Measurements from ENCODE around the gene CD22.

The CD22 gene

GRCh38 chr19:35341006-35341405 lies 12.0 kb downstream of the CD22 start:
- DNase-seq, result no peak

- no peak for DNase-seq
These were observed 12.7 kb downstream of the CD22 start for GRCh38 chr19:35341565-35342225.

GRCh38 chr19:35342430-35342829 lies 13.4 kb downstream of the CD22 start:
- DNase-seq, result no peak

- no peak for DNase-seq
These were observed 15.6 kb downstream of the CD22 start for GRCh38 chr19:35344511-35345031.

GRCh38 chr19:35345671-35346111 lies 16.7 kb downstream of the CD22 start:
- no peak for DNase-seq

GRCh38 chr19:35346193-35347052 lies 17.4 kb downstream of the CD22 start:
- no peak for DNase-seq

GRCh38 chr19:35347171-35347929 lies 18.4 kb downstream of the CD22 start, which contains the start of gene FFAR1:
TSS of gene FFAR1 (plus strand) at chr19:35347902. CDS start at chr19:35351552, 3,650 bp downstream.
- peak in 1 of 56 donors; percentile 26 for DNase-seq

GRCh38 chr19:35347930-35348298 lies 18.9 kb downstream of the CD22 start:
- no peak for DNase-seq

GRCh38 chr19:35348911-35349611 lies 20.1 kb downstream of the CD22 start:
- no peak for DNase-seq

- no peak for DNase-seq
These were observed 20.9 kb downstream of the CD22 start for GRCh38 chr19:35349614-35350521.

- DNase-seq, result no peak
These were observed 21.6 kb downstream of the CD22 start for GRCh38 chr19:35350591-35350990.

GRCh38 chr19:35351411-35352176 lies 22.6 kb downstream of the CD22 start:
- no peak for DNase-seq

- no peak for DNase-seq
These were observed 23.1 kb downstream of the CD22 start for GRCh38 chr19:35352177-35352447.

GRCh38 chr19:35352448-35353304 lies 23.7 kb downstream of the CD22 start:
- peak in 47 of 56 donors; percentile 6 to 78 (median 45) for DNase-seq

GRCh38 chr19:35353635-35354034 lies 24.6 kb downstream of the CD22 start:
- DNase-seq, result no peak

- DNase-seq, result no peak
These were observed 25.9 kb downstream of the CD22 start for GRCh38 chr19:35354898-35355297.

GRCh38 chr19:35355791-35356460 lies 26.9 kb downstream of the CD22 start:
- DNase-seq, result no peak

All from amygdala (tissue), 56 donors.